Measurements from ENCODE around the gene LRRFIP2.

- no peak for TF ChIP-seq CTCF (IDR thresholded peaks at IDR 0.05)
- TF ChIP-seq POLR2A (IDR thresholded peaks at IDR 0.05) = no peak
Measured at GRCh38 chr3:37111199-37111598, 63.2 kb downstream of the LRRFIP2 start.
